ENCODE data around the gene TALDO1.

DNA sequence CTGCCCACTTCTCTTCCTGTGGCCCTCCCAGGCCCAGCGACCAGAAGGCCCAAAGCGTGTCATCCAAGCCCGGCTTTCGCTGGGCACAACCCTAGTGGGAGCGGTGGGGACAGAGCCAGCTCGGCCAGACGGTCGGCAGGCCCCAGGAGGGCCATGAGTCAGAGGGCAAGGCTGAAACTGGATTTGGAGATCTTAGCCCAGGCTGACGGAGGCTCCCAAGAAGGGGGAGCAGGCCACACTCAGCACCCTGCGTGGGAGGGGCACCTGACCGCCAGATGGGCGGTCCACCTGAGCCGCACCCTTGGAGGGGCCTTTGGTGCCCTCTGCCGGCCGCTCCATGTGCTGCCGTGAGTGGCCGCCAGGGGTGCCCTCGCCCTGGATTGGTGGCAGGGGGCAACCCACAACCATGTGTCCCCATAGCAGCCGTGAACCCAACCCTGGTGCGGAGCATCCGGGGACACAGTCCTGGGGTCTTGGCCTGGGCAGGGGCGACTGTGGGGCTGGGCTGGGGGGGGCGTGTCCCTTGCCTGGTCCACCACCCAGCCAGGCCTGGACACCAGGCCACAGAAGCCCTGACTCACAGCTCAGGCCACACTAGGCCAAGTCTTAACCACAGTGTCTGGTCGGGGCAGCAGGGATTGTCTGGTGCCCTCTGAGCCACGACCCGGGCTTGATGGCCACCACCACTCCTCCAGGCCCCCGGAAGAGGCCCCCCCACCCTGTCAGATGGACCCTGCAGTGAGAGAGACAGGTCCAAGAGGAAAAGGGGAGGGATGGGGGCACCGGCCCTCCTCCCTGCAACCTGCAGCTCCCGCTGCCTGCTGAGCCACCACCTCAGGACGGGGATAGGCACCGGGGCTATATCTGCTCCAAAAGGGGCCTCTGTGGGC is 19.2 kb upstream of the TALDO1 start:
- TF ChIP-seq, protein P1, sequence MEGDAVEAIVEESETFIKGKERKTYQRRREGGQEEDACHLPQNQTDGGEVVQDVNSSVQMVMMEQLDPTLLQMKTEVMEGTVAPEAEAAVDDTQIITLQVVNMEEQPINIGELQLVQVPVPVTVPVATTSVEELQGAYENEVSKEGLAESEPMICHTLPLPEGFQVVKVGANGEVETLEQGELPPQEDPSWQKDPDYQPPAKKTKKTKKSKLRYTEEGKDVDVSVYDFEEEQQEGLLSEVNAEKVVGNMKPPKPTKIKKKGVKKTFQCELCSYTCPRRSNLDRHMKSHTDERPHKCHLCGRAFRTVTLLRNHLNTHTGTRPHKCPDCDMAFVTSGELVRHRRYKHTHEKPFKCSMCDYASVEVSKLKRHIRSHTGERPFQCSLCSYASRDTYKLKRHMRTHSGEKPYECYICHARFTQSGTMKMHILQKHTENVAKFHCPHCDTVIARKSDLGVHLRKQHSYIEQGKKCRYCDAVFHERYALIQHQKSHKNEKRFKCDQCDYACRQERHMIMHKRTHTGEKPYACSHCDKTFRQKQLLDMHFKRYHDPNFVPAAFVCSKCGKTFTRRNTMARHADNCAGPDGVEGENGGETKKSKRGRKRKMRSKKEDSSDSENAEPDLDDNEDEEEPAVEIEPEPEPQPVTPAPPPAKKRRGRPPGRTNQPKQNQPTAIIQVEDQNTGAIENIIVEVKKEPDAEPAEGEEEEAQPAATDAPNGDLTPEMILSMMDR (IDR thresholded peaks at IDR 0.05; ENCODE audit: low read length) = peak; percentile 100
- TF ChIP-seq EZH2 (optimal IDR thresholded peaks at IDR 0.05; ENCODE audit: low read depth, low read length) = no peak

Data from MM.1S (cell line).